Stimulated activated naive B cell treated with anti-CD40 and anti-IgM and Interleukin-4, amounts not matched to agents 10 μg/mL and 1 μg/mL and 100 μg/mL, for 72 hours (primary cell): ENCODE data around the gene PNPLA6.
A peak's percentile ranks its signal among the peaks of the same experiment; 100 is the strongest.

Experiments
- ATAC-seq, 2 donors: fragments of 150-1000 bp; cut with Tn5 transposase; replicated peaks; 2 replicates each; pipeline ENCODE4 v1.10.0; 2021; ENCODE audit warnings: moderate library complexity in 1 of 2
- DNase-seq: peaks from one replicate; pipeline ENCODE4 v3.0.0; 2021
- H3K27ac Mint-ChIP-seq: one replicate; pipeline ENCODE4 v1.8.0; 2022; ENCODE audit warnings: mild to moderate bottlenecking, mixed read lengths
- H3K27me3 Mint-ChIP-seq, 2 donors: one replicate each; pipeline ENCODE4 v1.8.0; 2022; ENCODE audit warnings: mixed read lengths in 2 of 2
- H3K36me3 Mint-ChIP-seq, 2 donors: one replicate each; pipeline ENCODE4 v1.8.0; 2022; ENCODE audit warnings: mixed read lengths in 2 of 2, mild to moderate bottlenecking in 1 of 2
- H3K4me1 Mint-ChIP-seq, 2 donors: one replicate each; pipeline ENCODE4 v1.8.0; 2022; ENCODE audit warnings: mixed read lengths in 2 of 2, mild to moderate bottlenecking in 1 of 2
- H3K4me3 Mint-ChIP-seq, 2 donors: one replicate each; pipeline ENCODE4 v1.8.0; 2022; ENCODE audit warnings: mild to moderate bottlenecking in 2 of 2, mixed read lengths in 2 of 2, moderate library complexity in 1 of 2
- H3K9me3 Mint-ChIP-seq, 2 donors: one replicate each; pipeline ENCODE4 v1.8.0; 2022; ENCODE audit warnings: mixed read lengths in 2 of 2, mild to moderate bottlenecking in 1 of 2

Gene PNPLA6

GRCh38 chr19:7522072-7522922, 13.2 kb upstream of the PNPLA6 start, which contains the start of gene MCOLN1:
TSS of gene MCOLN1 (plus strand) at chr19:7522624. CDS start at chr19:7522751, 127 bp downstream.
- no peaks in the 10 kb centered on the region for H3K27me3 Mint-ChIP-seq
- peak within 1 kb of the TSS; percentile 85 to 88 for H3K4me3 Mint-ChIP-seq
- peaks cover 15 to 20% of the 10 kb centered on the region in 2 donors for H3K4me1 Mint-ChIP-seq
- DNase-seq = peak; percentile 98
- no peaks in the 10 kb centered on the region for H3K9me3 Mint-ChIP-seq
- peaks cover 9 to 25% of the 10 kb centered on the region in 2 donors for H3K36me3 Mint-ChIP-seq
- ATAC-seq = peak; percentile 89 to 91
- peak within 1 kb of the TSS; percentile 88 for H3K27ac Mint-ChIP-seq

- H3K4me1 Mint-ChIP-seq = peaks cover 16 to 17% of the 10 kb centered on the region in 2 donors
- H3K9me3 Mint-ChIP-seq = no peaks in the 10 kb centered on the region
- peaks cover 11 to 28% of the 10 kb centered on the region in 2 donors for H3K36me3 Mint-ChIP-seq
- no peaks in the 10 kb centered on the region for H3K27me3 Mint-ChIP-seq
- H3K4me3 Mint-ChIP-seq = peak overlapping the region; percentile 82 to 88
- no peak for ATAC-seq
- no peak overlapping the region for H3K27ac Mint-ChIP-seq
- DNase-seq = no peak
Observed at GRCh38 chr19:7522923-7523667, 12.4 kb upstream of the PNPLA6 start.

GRCh38 chr19:7524523-7524922, 11.0 kb upstream of the PNPLA6 start:
- DNase-seq = no peak
- H3K36me3 Mint-ChIP-seq = peaks cover 17 to 33% of the 10 kb centered on the region in 2 donors
- H3K27me3 Mint-ChIP-seq = no peaks in the 10 kb centered on the region
- no peak overlapping the region for H3K27ac Mint-ChIP-seq
- H3K9me3 Mint-ChIP-seq = no peaks in the 10 kb centered on the region
- peaks cover 16 to 22% of the 10 kb centered on the region in 2 donors for H3K4me1 Mint-ChIP-seq
- no peak for ATAC-seq
- no peak overlapping the region for H3K4me3 Mint-ChIP-seq

- Mint-ChIP-seq H3K4me3 (no peak overlapping the region), H3K9me3 (no peaks in the 10 kb centered on the region), H3K27me3 (no peaks in the 10 kb centered on the region), H3K4me1 (peaks cover 18 to 22% of the 10 kb centered on the region in 2 donors), H3K36me3 (peaks cover 17 to 39% of the 10 kb centered on the region in 2 donors), H3K27ac (no peak overlapping the region)
- no peak for DNase-seq
- no peak for ATAC-seq
Observed at GRCh38 chr19:7524992-7525739, 10.4 kb upstream of the PNPLA6 start.

- no peak for ATAC-seq
- no peaks in the 10 kb centered on the region for H3K9me3 Mint-ChIP-seq
- H3K36me3 Mint-ChIP-seq = peaks cover 20 to 37% of the 10 kb centered on the region in 2 donors
- H3K4me3 Mint-ChIP-seq = no peak overlapping the region
- H3K4me1 Mint-ChIP-seq = peaks cover 18 to 22% of the 10 kb centered on the region in 2 donors
- no peak overlapping the region for H3K27ac Mint-ChIP-seq
- DNase-seq = no peak
- no peaks in the 10 kb centered on the region for H3K27me3 Mint-ChIP-seq
Observed at GRCh38 chr19:7526059-7526929, 9.2 kb upstream of the PNPLA6 start.

- DNase-seq (no peak), ATAC-seq (no peak)
- Mint-ChIP-seq H3K4me1 (peaks cover 11 to 13% of the 10 kb centered on the region in 2 donors), H3K36me3 (peaks cover 24 to 42% of the 10 kb centered on the region in 2 donors), H3K9me3 (no peaks in the 10 kb centered on the region), H3K4me3 (no peak overlapping the region), H3K27me3 (no peaks in the 10 kb centered on the region), H3K27ac (no peak overlapping the region)
Observed at GRCh38 chr19:7527516-7528191, 7.9 kb upstream of the PNPLA6 start.

- H3K4me3 Mint-ChIP-seq = no peak overlapping the region
- no peak overlapping the region for H3K27ac Mint-ChIP-seq
- no peaks in the 10 kb centered on the region for H3K27me3 Mint-ChIP-seq
- peaks cover 10 to 12% of the 10 kb centered on the region in 2 donors for H3K4me1 Mint-ChIP-seq
- no peak for ATAC-seq
- DNase-seq = no peak
- peaks cover 24 to 42% of the 10 kb centered on the region in 2 donors for H3K36me3 Mint-ChIP-seq
- H3K9me3 Mint-ChIP-seq = no peaks in the 10 kb centered on the region
Observed at GRCh38 chr19:7528192-7528519, 7.4 kb upstream of the PNPLA6 start.

- peaks cover 6 to 9% of the 10 kb centered on the region in 2 donors for H3K4me1 Mint-ChIP-seq
- ATAC-seq (no peak), DNase-seq (no peak)
- peaks cover 24 to 42% of the 10 kb centered on the region in 2 donors for H3K36me3 Mint-ChIP-seq
- no peak overlapping the region for H3K4me3 Mint-ChIP-seq
- H3K9me3 Mint-ChIP-seq = no peaks in the 10 kb centered on the region
- no peaks in the 10 kb centered on the region for H3K27me3 Mint-ChIP-seq
- H3K27ac Mint-ChIP-seq = no peak overlapping the region
Observed at GRCh38 chr19:7528522-7529245, 6.8 kb upstream of the PNPLA6 start.

- H3K27me3 Mint-ChIP-seq = no peaks in the 10 kb centered on the region
- H3K9me3 Mint-ChIP-seq = no peaks in the 10 kb centered on the region
- DNase-seq = no peak
- no peak overlapping the region for H3K27ac Mint-ChIP-seq
- H3K4me1 Mint-ChIP-seq = peaks cover 8 to 9% of the 10 kb centered on the region in 2 donors
- no peak for ATAC-seq
- H3K4me3 Mint-ChIP-seq = no peak overlapping the region
- H3K36me3 Mint-ChIP-seq = peaks cover 24 to 42% of the 10 kb centered on the region in 2 donors
Observed at GRCh38 chr19:7529246-7529600, 6.3 kb upstream of the PNPLA6 start.

GRCh38 chr19:7529610-7530490, 5.7 kb upstream of the PNPLA6 start:
- ATAC-seq = no peak
- H3K4me1 Mint-ChIP-seq = peaks cover 9 to 13% of the 10 kb centered on the region in 2 donors
- no peak for DNase-seq
- no peak overlapping the region for H3K27ac Mint-ChIP-seq
- no peaks in the 10 kb centered on the region for H3K27me3 Mint-ChIP-seq
- no peaks in the 10 kb centered on the region for H3K9me3 Mint-ChIP-seq
- H3K36me3 Mint-ChIP-seq = peaks cover 24 to 42% of the 10 kb centered on the region in 2 donors
- H3K4me3 Mint-ChIP-seq = no peak overlapping the region

GRCh38 chr19:7533281-7533885, 2.1 kb upstream of the PNPLA6 start:
- Mint-ChIP-seq H3K36me3 (peaks cover 27 to 35% of the 10 kb centered on the region in 2 donors), H3K27me3 (no peaks in the 10 kb centered on the region), H3K27ac (peak overlapping the region; percentile 65), H3K4me3 (peak overlapping the region; percentile 98 to 99), H3K9me3 (no peaks in the 10 kb centered on the region), H3K4me1 (peaks cover 17 to 36% of the 10 kb centered on the region in 2 donors)
- ATAC-seq (no peak), DNase-seq (no peak)
